ENCODE data around the gene CADM4.

CADM4 gene

DNA sequence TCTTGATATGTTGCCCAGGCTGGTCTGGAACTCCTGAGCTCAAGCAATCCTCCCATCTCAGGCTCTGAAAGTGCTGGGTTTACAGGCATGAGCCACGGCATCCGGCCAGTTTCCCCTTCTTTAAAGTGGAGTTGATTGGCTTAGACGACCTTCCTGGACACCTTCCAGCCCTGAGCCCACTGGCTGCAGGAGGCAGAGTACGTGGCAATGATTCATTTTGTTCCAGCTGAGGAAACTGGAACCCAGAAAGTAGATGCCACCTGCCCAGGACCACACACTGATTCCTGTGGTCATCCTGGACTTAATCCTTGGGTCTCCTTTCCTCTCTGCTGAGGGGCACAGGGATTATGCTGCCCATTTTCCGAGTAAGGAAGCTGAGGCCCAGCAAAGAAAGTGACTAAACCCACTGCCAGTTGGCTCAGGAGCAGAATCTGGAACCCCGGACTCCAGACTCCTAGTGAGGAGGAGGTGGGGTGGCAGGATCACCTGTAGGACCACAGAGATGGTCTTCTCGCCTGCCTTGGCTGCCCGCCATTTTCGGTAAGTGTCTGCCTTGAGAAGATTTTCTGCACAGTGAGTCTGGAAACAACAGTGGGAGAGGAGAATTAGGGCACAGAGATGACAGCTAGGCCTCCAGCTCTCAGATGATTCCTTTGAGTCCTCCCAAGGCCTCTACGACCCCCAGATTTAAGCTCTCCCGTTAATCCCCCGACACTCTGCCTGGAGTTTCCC, 65.1 kb downstream of the CADM4 start:
- H3K27ac ChIP-seq = peak overlapping the region; percentile 85
- TF ChIP-seq ZFX (IDR thresholded peaks at IDR 0.05) = no peak
- TF ChIP-seq CTCF (conservative IDR thresholded peaks at IDR 0.05) = no peak
